T47D (cell line): ENCODE data around the gene MRPL42.

Experiments used
- DNase-seq, 2 experiments: peaks; one replicate each; pipeline versions ENCODE4 v3.0.0 to v3.0.0-alpha.2; 2011 to 2012; ENCODE audit warnings: low read depth in 1 of 2, low spot score in 1 of 2
- JUND ChIP-seq: IDR thresholded peaks from 2 replicates; pipeline ENCODE4 v1.6.1; 2012; ENCODE audit warnings: low read depth
- in situ Hi-C: cut with HindIII; loops from 2 replicates; pipeline ENCODE4 v1.10.0; 2016; ENCODE audit warnings: low sequenced_read_pairs, low pct_unique_long_range_greater_than_20kb

Gene MRPL42

GRCh38 chr12:93453633-93454032 lies 13.7 kb upstream of the MRPL42 start:
- in situ Hi-C loops, result no loop called here
- DNase-seq, result no peak
- TF ChIP-seq JUND, result no peak

- DNase-seq, result no peak
- in situ Hi-C loops, result no loop called here
- no peak for TF ChIP-seq JUND
Measured at GRCh38 chr12:93456077-93456476, 11.2 kb upstream of the MRPL42 start.

- no peak for DNase-seq
- in situ Hi-C loops, result no loop called here
- no peak for TF ChIP-seq JUND
Measured at GRCh38 chr12:93459097-93459496, 8.2 kb upstream of the MRPL42 start.

- TF ChIP-seq JUND, result no peak
- no peak for DNase-seq
- in situ Hi-C loops, result no loop called here
Measured at GRCh38 chr12:93460003-93460402, 7.3 kb upstream of the MRPL42 start.

GRCh38 chr12:93460902-93461301 lies 6.4 kb upstream of the MRPL42 start:
- in situ Hi-C loops, result no loop called here
- TF ChIP-seq JUND, result no peak
- DNase-seq, result no peak

- in situ Hi-C loops, result no loop called here
Measured at GRCh38 chr12:93461503-93461902, 5.8 kb upstream of the MRPL42 start.

GRCh38 chr12:93465841-93466240 lies 1.5 kb upstream of the MRPL42 start:
- in situ Hi-C loops, result no loop called here
- no peak for DNase-seq
- TF ChIP-seq JUND, result no peak

More at GRCh38 chr12:93461503-93461902, 5.8 kb upstream of the MRPL42 start:
- no peak for DNase-seq
- no peak for TF ChIP-seq JUND

- no peak for DNase-seq
- TF ChIP-seq JUND, result no peak
- in situ Hi-C loops, result no loop called here
Measured at GRCh38 chr12:93466625-93467350, 526 bp upstream of the MRPL42 start.

- TF ChIP-seq JUND, result no peak
- in situ Hi-C loops, result no loop called here
- no peak for DNase-seq
Measured at GRCh38 chr12:93468008-93468371, 676 bp downstream of the MRPL42 start.

- DNase-seq, result no peak
- TF ChIP-seq JUND, result no peak
- in situ Hi-C loops, result no loop called here
Measured at GRCh38 chr12:93469386-93469785, 2.1 kb downstream of the MRPL42 start.

GRCh38 chr12:93476555-93476954 lies 9.2 kb downstream of the MRPL42 start:
- DNase-seq, result no peak
- no peak for TF ChIP-seq JUND

GRCh38 chr12:93482721-93483120 lies 15.4 kb downstream of the MRPL42 start:
- TF ChIP-seq JUND, result no peak
- in situ Hi-C loops, result no loop called here
- DNase-seq, result no peak

More at GRCh38 chr12:93476555-93476954, 9.2 kb downstream of the MRPL42 start:
- in situ Hi-C loops, result no loop called here

- no peak for DNase-seq
- in situ Hi-C loops, result no loop called here
- TF ChIP-seq JUND, result no peak
Measured at GRCh38 chr12:93483151-93483807, 16.0 kb downstream of the MRPL42 start.
